ELF-1 (cell line): Measurements from ENCODE around the gene USP17L18.
"Not testable (repeated sequence)": the region's sequence is repeated elsewhere in the genome, so short reads cannot be mapped to it uniquely, and the experiment has no call there.

Source experiments
- DNase-seq: peaks from one replicate; pipeline ENCODE4 v3.0.0-alpha.2; 2016; ENCODE audit warnings: low read depth, low spot score

The USP17L18 gene

GRCh38 chr4:9247953-9248680 lies at the start of gene USP17L18:
TSS of gene USP17L18 (plus strand) at chr4:9248630. CDS start at chr4:9248630, 0 bp downstream.
- DNase-seq = not testable (repeated sequence)

- not testable (repeated sequence) for DNase-seq
Observed at GRCh38 chr4:9210357-9210756, 38.1 kb upstream of the USP17L18 start, which contains the start of gene USP17L10. TSS of gene USP17L10 (plus strand) at chr4:9210657. CDS start at chr4:9210657, 0 bp downstream.

- not testable (repeated sequence) for DNase-seq
Observed at GRCh38 chr4:9214701-9215100, 33.7 kb upstream of the USP17L18 start.

- DNase-seq = not testable (repeated sequence)
Observed at GRCh38 chr4:9215105-9215504, 33.3 kb upstream of the USP17L18 start, which contains the start of gene USP17L11. TSS of gene USP17L11 (plus strand) at chr4:9215405. CDS start at chr4:9215405, 0 bp downstream.

GRCh38 chr4:9219852-9220251 lies 28.6 kb upstream of the USP17L18 start, which contains the start of gene USP17L12:
TSS of gene USP17L12 (plus strand) at chr4:9220152. CDS start at chr4:9220152, 0 bp downstream.
- not testable (repeated sequence) for DNase-seq

- DNase-seq = not testable (repeated sequence)
Observed at GRCh38 chr4:9224596-9224995, 23.8 kb upstream of the USP17L18 start, which contains the start of gene USP17L13. TSS of gene USP17L13 (plus strand) at chr4:9224896. CDS start at chr4:9224896, 0 bp downstream.

- DNase-seq = not testable (repeated sequence)
Observed at GRCh38 chr4:9230249-9230648, 18.2 kb upstream of the USP17L18 start.

- not testable (repeated sequence) for DNase-seq
Observed at GRCh38 chr4:9234085-9234484, 14.3 kb upstream of the USP17L18 start, which contains the start of gene USP17L15. TSS of gene USP17L15 (plus strand) at chr4:9234385. CDS start at chr4:9234385, 0 bp downstream.

- peak; percentile 1 for DNase-seq
Observed at GRCh38 chr4:9238461-9238860, 10.0 kb upstream of the USP17L18 start.

- not testable (repeated sequence) for DNase-seq
Observed at GRCh38 chr4:9243579-9243978, 4.9 kb upstream of the USP17L18 start, which contains the start of gene USP17L17. TSS of gene USP17L17 (plus strand) at chr4:9243879. CDS start at chr4:9243879, 0 bp downstream.

- DNase-seq = not testable (repeated sequence)
Observed at GRCh38 chr4:9253078-9253477, 4.6 kb downstream of the USP17L18 start, which contains the start of gene USP17L19. TSS of gene USP17L19 (plus strand) at chr4:9253378. CDS start at chr4:9253378, 0 bp downstream.

- DNase-seq = not testable (repeated sequence)
Observed at GRCh38 chr4:9257824-9258223, 9.4 kb downstream of the USP17L18 start, which contains the start of gene USP17L20. TSS of gene USP17L20 (plus strand) at chr4:9258124. CDS start at chr4:9258124, 0 bp downstream.

GRCh38 chr4:9262572-9262971 lies 14.1 kb downstream of the USP17L18 start, which contains the start of gene USP17L21:
TSS of gene USP17L21 (plus strand) at chr4:9262872. CDS start at chr4:9262872, 0 bp downstream.
- not testable (repeated sequence) for DNase-seq

GRCh38 chr4:9267319-9267718 lies 18.9 kb downstream of the USP17L18 start, which contains the start of gene USP17L22:
TSS of gene USP17L22 (plus strand) at chr4:9267619. CDS start at chr4:9267619, 0 bp downstream.
- DNase-seq = not testable (repeated sequence)

GRCh38 chr4:9271719-9272118 lies 23.3 kb downstream of the USP17L18 start:
- not testable (repeated sequence) for DNase-seq
